GM12872 (cell line): ENCODE results near the gene CCDC12.

ENCODE experiments used
- CTCF ChIP-seq: IDR thresholded peaks from 3 replicates; pipeline ENCODE4 v1.5.1; 2011; ENCODE audit warnings: low read depth, mild to moderate bottlenecking, low read length, moderate library complexity; ENCODE audit not compliant: insufficient read depth

CCDC12 gene

DNA sequence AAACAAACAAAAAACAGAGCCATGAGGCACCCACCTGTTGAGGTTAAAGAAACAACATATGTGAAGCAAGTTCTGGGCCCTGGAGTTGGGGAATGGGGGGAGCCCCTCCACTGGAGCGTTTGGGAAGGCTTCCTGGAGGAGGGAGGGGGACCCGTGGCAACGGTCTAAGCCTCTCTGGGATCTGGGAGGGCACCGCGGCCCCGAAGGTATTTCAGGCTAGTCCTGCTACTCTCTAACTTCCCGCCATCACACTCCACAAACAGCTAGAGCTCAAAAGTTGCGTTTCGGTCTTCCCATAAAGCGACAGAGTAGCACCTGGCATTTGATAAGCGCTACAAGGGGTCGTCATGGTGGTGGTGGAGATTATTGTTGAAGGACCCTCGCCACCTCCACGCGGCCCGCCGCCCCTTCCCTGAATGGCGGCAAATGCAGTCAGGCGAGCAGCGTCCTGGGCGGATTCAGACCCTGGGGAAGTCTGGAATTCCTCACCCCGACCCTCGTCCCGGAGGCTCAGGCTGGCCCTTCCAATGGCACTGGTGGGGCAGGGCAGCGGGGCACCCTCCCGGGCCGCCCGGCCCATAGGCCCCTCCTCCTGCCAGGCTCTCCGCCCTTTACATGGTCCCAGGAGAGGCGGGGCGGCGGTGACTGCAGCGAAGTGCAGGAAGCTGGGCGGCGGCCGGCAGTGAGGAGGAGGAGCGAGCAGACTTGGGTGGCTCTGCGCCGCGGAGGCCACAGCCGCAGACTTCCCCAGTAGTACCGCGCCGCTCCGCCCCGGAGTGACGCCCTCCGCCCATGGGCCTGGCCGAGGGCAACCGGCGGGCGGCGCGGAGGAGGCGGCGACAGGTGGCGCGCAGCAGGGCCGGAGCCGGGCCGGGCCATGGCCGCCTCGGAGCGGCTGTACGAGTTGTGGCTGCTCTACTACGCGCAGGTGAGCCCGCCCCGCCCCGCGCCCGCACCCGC lies 2.7 kb upstream of the CCDC12 start, which contains the start of gene NBEAL2:
Gene NBEAL2 (plus strand): TSS at position 682 of the 960 bp plus-strand sequence. CDS start 196 bp downstream, at position 878.
- TF ChIP-seq CTCF, result no peak

GRCh38 chr3:46978381-46978780 lies 1.8 kb upstream of the CCDC12 start:
- TF ChIP-seq CTCF, result no peak

GRCh38 chr3:46977811-46978195 lies 1.3 kb upstream of the CCDC12 start:
- TF ChIP-seq CTCF, result no peak

- no peak for TF ChIP-seq CTCF
These were observed 1.9 kb downstream of the CCDC12 start for GRCh38 chr3:46974421-46975171.

DNA sequence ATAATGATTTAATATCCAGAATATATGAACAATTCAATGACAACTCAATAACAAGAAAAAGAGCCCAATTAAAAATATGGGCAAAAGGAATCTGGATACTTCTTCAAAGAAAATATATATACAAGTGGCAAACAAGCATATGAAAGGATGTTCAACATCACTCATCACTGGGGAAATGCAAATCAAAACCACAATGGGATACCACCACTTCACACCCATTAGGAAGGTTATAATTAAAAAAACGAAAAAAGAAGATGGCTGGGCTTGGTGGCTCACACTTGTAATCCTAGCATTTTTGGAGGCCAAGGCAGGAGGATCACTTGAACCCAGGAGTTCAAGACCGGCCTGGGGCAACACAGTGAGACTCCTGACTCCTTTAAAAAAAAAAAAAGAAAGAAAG lies 4.1 kb downstream of the CCDC12 start:
- TF ChIP-seq CTCF, result no peak

DNA sequence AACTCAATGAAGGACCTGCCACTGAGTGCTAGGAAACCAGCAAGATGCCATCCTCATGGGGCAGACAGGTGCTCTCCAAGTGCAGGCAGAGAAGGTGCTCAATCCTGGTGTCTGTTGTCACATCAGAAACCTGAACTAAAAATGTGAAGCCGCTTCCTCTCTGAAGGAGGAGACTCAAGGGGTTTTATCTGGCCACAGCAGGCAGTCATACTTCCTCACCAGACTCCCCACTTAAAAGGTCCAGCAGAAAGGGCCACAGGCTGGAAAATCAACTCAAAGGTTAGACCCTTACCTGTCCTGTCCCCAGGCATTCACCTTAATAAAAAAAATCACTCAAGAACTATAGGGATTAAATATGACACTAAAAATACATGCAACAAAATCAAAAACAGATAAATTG lies 4.8 kb downstream of the CCDC12 start:
- TF ChIP-seq CTCF, result no peak

DNA sequence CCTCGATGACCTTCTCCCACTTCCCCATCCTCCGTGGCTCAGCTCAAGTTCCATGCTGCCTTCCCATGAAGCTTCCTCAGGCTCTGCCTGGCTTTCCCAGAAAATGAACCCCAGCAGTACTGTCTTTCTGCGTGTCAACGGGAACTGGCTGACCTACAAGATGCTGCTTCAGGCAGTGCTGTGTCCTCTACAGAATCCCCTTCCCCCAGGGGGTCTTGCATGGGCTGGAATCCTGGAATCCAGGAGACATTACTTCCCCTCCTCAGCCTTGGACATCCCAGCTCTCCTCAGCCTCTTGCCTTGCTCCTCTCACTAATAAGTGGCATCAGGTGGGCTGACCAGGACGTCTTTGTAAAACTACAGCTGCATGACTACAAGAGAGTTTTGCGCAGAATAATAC lies 5.4 kb downstream of the CCDC12 start:
- TF ChIP-seq CTCF, result no peak
